ENCODE results near the gene MICALL1.

MICALL1 gene

GRCh38 chr22:37982151-37982785 is 76.2 kb downstream of the MICALL1 start:
- Histone ChIP-seq H3K79me2 (ENCODE audit: control insufficient read depth, low read length) (no peaks in the 10 kb centered on the region), H3K4me1 (ENCODE audit: control insufficient read depth, low read length) (no peaks in the 10 kb centered on the region), H3K27ac (ENCODE audit: low read depth, low read length) (no peak overlapping the region), H3K4me2 (ENCODE audit: low read length) (no peak overlapping the region), H3K36me3 (ENCODE audit: control insufficient read depth, low read length) (no peaks in the 10 kb centered on the region), H3K9me2 (replicated peaks; ENCODE audit: control insufficient read depth, low read length) (no peaks in the 10 kb centered on the region), H3K4me3 (ENCODE audit: low read length) (no peak overlapping the region), H3K27me3 (ENCODE audit: control insufficient read depth, low read length) (no peaks in the 10 kb centered on the region), H3F3A (ENCODE audit: control insufficient read depth, insufficient read depth) (no peaks in the 10 kb centered on the region), H4K20me1 (ENCODE audit: control insufficient read depth, insufficient read depth, low read depth, low read length) (no peaks in the 10 kb centered on the region), H3K9me3 (ENCODE audit: control insufficient read depth, insufficient read depth, low read length) (no peaks in the 10 kb centered on the region)
- TF ChIP-seq CTCF (IDR thresholded peaks at IDR 0.05; ENCODE audit: low read depth, low read length, poor library complexity, severe bottlenecking) (no peak), EZH2phosphoT487 (IDR thresholded peaks at IDR 0.05; ENCODE audit: borderline replicate concordance, low read length) (no peak)

- TF ChIP-seq EZH2phosphoT487 (IDR thresholded peaks at IDR 0.05; ENCODE audit: borderline replicate concordance, low read length) (no peak), CTCF (IDR thresholded peaks at IDR 0.05; ENCODE audit: low read depth, low read length, poor library complexity, severe bottlenecking) (no peak)
- H4K20me1 ChIP-seq (ENCODE audit: control insufficient read depth, insufficient read depth, low read depth, low read length) = no peaks in the 10 kb centered on the region
- no peaks in the 10 kb centered on the region for H3K79me2 ChIP-seq (ENCODE audit: control insufficient read depth, low read length)
- H3K4me2 ChIP-seq (ENCODE audit: low read length) = no peak overlapping the region
- no peaks in the 10 kb centered on the region for H3K9me3 ChIP-seq (ENCODE audit: control insufficient read depth, insufficient read depth, low read length)
- H3K4me3 ChIP-seq (ENCODE audit: low read length) = no peak overlapping the region
- no peak overlapping the region for H3K27ac ChIP-seq (ENCODE audit: low read depth, low read length)
- H3K27me3 ChIP-seq (ENCODE audit: control insufficient read depth, low read length) = no peaks in the 10 kb centered on the region
- H3K4me1 ChIP-seq (ENCODE audit: control insufficient read depth, low read length) = no peaks in the 10 kb centered on the region
- no peaks in the 10 kb centered on the region for H3K9me2 ChIP-seq (replicated peaks; ENCODE audit: control insufficient read depth, low read length)
- no peaks in the 10 kb centered on the region for H3K36me3 ChIP-seq (ENCODE audit: control insufficient read depth, low read length)
- no peaks in the 10 kb centered on the region for H3F3A ChIP-seq (ENCODE audit: control insufficient read depth, insufficient read depth)
These were observed 77.1 kb downstream of the MICALL1 start for GRCh38 chr22:37982938-37983859.

DNA sequence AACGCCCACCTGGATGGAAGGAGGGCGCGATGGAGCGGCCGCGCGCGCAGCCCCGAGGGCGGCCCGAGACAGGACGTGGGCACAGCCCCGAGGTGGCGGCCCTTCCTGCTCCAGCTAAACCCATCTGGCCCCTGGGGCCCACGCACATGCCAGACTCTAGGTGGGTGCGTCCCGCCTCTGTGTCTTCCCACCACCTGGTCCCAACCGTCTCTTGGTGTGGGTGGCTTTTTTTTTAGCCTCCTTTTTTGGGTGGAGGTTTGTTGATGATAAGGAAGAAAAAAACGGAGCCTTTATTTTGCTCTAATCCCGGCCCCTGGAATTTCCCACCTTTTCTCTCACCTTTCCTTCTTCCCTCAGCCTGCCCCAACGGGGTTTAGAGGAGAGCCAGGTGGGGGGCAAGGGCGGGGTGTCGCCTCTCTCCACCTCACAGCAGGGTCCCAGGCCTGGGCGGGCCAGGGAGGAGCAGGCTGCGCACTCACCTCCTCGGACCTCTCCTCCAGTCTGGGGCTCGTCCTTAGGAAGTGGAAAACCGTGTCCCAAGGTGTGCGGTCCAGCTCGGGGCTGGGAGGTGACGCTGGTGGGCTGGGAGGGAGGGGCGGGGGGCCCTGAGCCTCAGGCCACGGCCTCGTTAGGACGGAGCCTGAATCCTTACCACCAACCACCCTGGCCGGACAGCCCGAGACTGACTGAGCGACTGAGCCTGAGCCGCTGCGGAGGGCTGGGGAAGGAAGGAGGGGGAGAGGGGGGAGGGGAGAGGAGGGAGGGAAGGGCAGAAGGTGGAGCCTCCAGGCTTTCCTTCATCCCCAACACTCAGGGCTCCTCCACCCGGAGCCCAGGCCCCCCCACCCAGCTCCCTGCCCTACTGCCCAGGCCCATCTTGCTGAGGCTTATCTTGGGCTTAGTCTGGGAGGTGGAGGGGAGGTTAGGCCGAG is 78.0 kb downstream of the MICALL1 start, which contains the start of gene SOX10:
Gene SOX10 (minus strand): TSS at position 696 of the 932 bp plus-strand sequence. CDS start 771 bp downstream, outside the sequence.
- Histone ChIP-seq H3K27ac (ENCODE audit: low read depth, low read length) (no peak within 1 kb of the TSS), H3K4me2 (ENCODE audit: low read length) (no peak within 1 kb of the TSS), H3K79me2 (ENCODE audit: control insufficient read depth, low read length) (no peaks in the 10 kb centered on the region), H4K20me1 (ENCODE audit: control insufficient read depth, insufficient read depth, low read depth, low read length) (no peaks in the 10 kb centered on the region), H3K36me3 (ENCODE audit: control insufficient read depth, low read length) (no peaks in the 10 kb centered on the region), H3K9me3 (ENCODE audit: control insufficient read depth, insufficient read depth, low read length) (no peaks in the 10 kb centered on the region), H3K27me3 (ENCODE audit: control insufficient read depth, low read length) (no peaks in the 10 kb centered on the region), H3F3A (ENCODE audit: control insufficient read depth, insufficient read depth) (no peaks in the 10 kb centered on the region), H3K9me2 (replicated peaks; ENCODE audit: control insufficient read depth, low read length) (no peaks in the 10 kb centered on the region), H3K4me3 (ENCODE audit: low read length) (no peak within 1 kb of the TSS), H3K4me1 (ENCODE audit: control insufficient read depth, low read length) (no peaks in the 10 kb centered on the region)
- no peak for TF ChIP-seq EZH2phosphoT487 (IDR thresholded peaks at IDR 0.05; ENCODE audit: borderline replicate concordance, low read length)
- TF ChIP-seq CTCF (IDR thresholded peaks at IDR 0.05; ENCODE audit: low read depth, low read length, poor library complexity, severe bottlenecking) = no peak
